Measurements from ENCODE around the gene OR52N4.

OR52N4 gene

DNA sequence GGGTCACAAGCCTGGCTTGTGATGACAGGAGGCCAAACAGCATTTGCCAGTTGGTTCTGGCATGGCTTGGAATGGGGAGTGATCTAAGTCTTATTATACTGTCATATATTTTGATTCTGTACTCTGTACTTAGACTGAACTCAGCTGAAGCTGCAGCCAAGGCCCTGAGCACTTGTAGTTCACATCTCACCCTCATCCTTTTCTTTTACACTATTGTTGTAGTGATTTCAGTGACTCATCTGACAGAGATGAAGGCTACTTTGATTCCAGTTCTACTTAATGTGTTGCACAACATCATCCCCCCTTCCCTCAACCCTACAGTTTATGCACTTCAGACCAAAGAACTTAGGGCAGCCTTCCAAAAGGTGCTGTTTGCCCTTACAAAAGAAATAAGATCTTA lies 17.0 kb upstream of the OR52N4 start:
- H3K9ac ChIP-seq (ENCODE audit: low read depth in 1 of 2, low read length in 2 of 2): no peak overlapping the region
- no peaks in the 10 kb centered on the region for H3K9me3 ChIP-seq (ENCODE audit: control insufficient read depth in 2 of 2, low read length in 2 of 2)
- no peak overlapping the region for H3K4me3 ChIP-seq (ENCODE audit: low read length in 2 of 2)
- no peaks in the 10 kb centered on the region for H3K27me3 ChIP-seq (ENCODE audit: control insufficient read depth in 2 of 2, insufficient read depth in 2 of 2, low read length in 2 of 2)
- no peaks in the 10 kb centered on the region for H3K36me3 ChIP-seq (ENCODE audit: control insufficient read depth in 2 of 2, insufficient read depth in 2 of 2, low read length in 2 of 2)
- no peak overlapping the region for H3K27ac ChIP-seq (ENCODE audit: low read depth in 2 of 2, low read length in 2 of 2)
- H3K4me1 ChIP-seq (ENCODE audit: control insufficient read depth in 2 of 2, insufficient read depth in 2 of 2, low read length in 2 of 2): no peaks in the 10 kb centered on the region

GRCh38 chr11:5737670-5738392 lies 16.2 kb upstream of the OR52N4 start:
- H3K4me3 ChIP-seq (ENCODE audit: low read length in 2 of 2): no peak overlapping the region
- no peaks in the 10 kb centered on the region for H3K27me3 ChIP-seq (ENCODE audit: control insufficient read depth in 2 of 2, insufficient read depth in 2 of 2, low read length in 2 of 2)
- no peaks in the 10 kb centered on the region for H3K9me3 ChIP-seq (ENCODE audit: control insufficient read depth in 2 of 2, low read length in 2 of 2)
- H3K4me1 ChIP-seq (ENCODE audit: control insufficient read depth in 2 of 2, insufficient read depth in 2 of 2, low read length in 2 of 2): no peaks in the 10 kb centered on the region
- H3K9ac ChIP-seq (ENCODE audit: low read depth in 1 of 2, low read length in 2 of 2): no peak overlapping the region
- no peak overlapping the region for H3K27ac ChIP-seq (ENCODE audit: low read depth in 2 of 2, low read length in 2 of 2)
- H3K36me3 ChIP-seq (ENCODE audit: control insufficient read depth in 2 of 2, insufficient read depth in 2 of 2, low read length in 2 of 2): no peaks in the 10 kb centered on the region

DNA sequence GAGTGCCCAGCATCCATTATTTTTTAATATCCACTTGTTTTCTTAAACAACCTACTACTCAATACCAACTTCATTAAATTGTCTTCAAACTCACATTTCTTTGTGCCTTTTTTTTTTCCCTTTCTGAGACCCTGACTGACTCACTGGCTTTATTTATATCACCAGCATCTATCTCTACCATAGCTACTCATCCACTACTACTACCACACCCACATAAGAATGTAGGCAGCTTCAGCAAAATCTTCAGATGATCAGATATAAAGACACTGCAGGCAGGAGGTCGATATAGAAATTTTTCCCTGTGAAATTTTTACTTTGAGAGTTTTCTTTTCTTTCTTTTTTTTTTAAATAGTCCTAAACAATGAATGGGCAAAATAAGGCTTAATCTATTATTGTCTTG lies 15.6 kb upstream of the OR52N4 start:
- Histone ChIP-seq H3K4me1 (ENCODE audit: control insufficient read depth in 2 of 2, insufficient read depth in 2 of 2, low read length in 2 of 2) (no peaks in the 10 kb centered on the region), H3K9me3 (ENCODE audit: control insufficient read depth in 2 of 2, low read length in 2 of 2) (no peaks in the 10 kb centered on the region), H3K27me3 (ENCODE audit: control insufficient read depth in 2 of 2, insufficient read depth in 2 of 2, low read length in 2 of 2) (no peaks in the 10 kb centered on the region), H3K36me3 (ENCODE audit: control insufficient read depth in 2 of 2, insufficient read depth in 2 of 2, low read length in 2 of 2) (no peaks in the 10 kb centered on the region), H3K9ac (ENCODE audit: low read depth in 1 of 2, low read length in 2 of 2) (no peak overlapping the region), H3K4me3 (ENCODE audit: low read length in 2 of 2) (no peak overlapping the region), H3K27ac (ENCODE audit: low read depth in 2 of 2, low read length in 2 of 2) (no peak overlapping the region)

DNA sequence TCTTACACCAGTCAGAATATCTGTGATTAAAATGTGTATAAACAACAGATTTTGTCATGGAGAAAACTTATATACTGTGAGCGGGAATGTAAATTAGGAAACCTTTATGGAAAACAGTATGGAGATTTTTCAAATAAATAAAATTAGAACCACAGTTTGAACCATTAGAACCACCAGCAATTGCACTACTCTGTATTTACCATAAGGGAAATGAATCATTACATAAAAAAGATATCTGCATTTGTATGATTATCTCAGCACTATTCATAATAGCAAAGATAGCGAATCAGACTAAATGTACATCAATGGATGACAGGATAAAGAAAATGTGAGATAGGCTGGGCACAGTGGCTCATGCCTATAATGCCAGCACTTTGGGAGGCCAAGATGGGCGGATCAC lies 7.4 kb upstream of the OR52N4 start:
- Histone ChIP-seq H3K4me1 (ENCODE audit: control insufficient read depth in 2 of 2, insufficient read depth in 2 of 2, low read length in 2 of 2) (no peaks in the 10 kb centered on the region), H3K9ac (ENCODE audit: low read depth in 1 of 2, low read length in 2 of 2) (no peak overlapping the region), H3K27me3 (ENCODE audit: control insufficient read depth in 2 of 2, insufficient read depth in 2 of 2, low read length in 2 of 2) (no peaks in the 10 kb centered on the region), H3K4me3 (ENCODE audit: low read length in 2 of 2) (no peak overlapping the region), H3K27ac (ENCODE audit: low read depth in 2 of 2, low read length in 2 of 2) (no peak overlapping the region), H3K36me3 (ENCODE audit: control insufficient read depth in 2 of 2, insufficient read depth in 2 of 2, low read length in 2 of 2) (no peaks in the 10 kb centered on the region), H3K9me3 (ENCODE audit: control insufficient read depth in 2 of 2, low read length in 2 of 2) (no peaks in the 10 kb centered on the region)

GRCh38 chr11:5749836-5750235 lies 4.2 kb upstream of the OR52N4 start:
- Histone ChIP-seq H3K4me3 (ENCODE audit: low read length in 2 of 2) (no peak overlapping the region), H3K4me1 (ENCODE audit: control insufficient read depth in 2 of 2, insufficient read depth in 2 of 2, low read length in 2 of 2) (no peaks in the 10 kb centered on the region), H3K27me3 (ENCODE audit: control insufficient read depth in 2 of 2, insufficient read depth in 2 of 2, low read length in 2 of 2) (no peaks in the 10 kb centered on the region), H3K9ac (ENCODE audit: low read depth in 1 of 2, low read length in 2 of 2) (no peak overlapping the region), H3K9me3 (ENCODE audit: control insufficient read depth in 2 of 2, low read length in 2 of 2) (no peaks in the 10 kb centered on the region), H3K36me3 (ENCODE audit: control insufficient read depth in 2 of 2, insufficient read depth in 2 of 2, low read length in 2 of 2) (no peaks in the 10 kb centered on the region), H3K27ac (ENCODE audit: low read depth in 2 of 2, low read length in 2 of 2) (no peak overlapping the region)

- no peaks in the 10 kb centered on the region for H3K27me3 ChIP-seq (ENCODE audit: control insufficient read depth in 2 of 2, insufficient read depth in 2 of 2, low read length in 2 of 2)
- no peaks in the 10 kb centered on the region for H3K9me3 ChIP-seq (ENCODE audit: control insufficient read depth in 2 of 2, low read length in 2 of 2)
- no peak overlapping the region for H3K4me3 ChIP-seq (ENCODE audit: low read length in 2 of 2)
- no peaks in the 10 kb centered on the region for H3K4me1 ChIP-seq (ENCODE audit: control insufficient read depth in 2 of 2, insufficient read depth in 2 of 2, low read length in 2 of 2)
- H3K27ac ChIP-seq (ENCODE audit: low read depth in 2 of 2, low read length in 2 of 2): no peak overlapping the region
- H3K36me3 ChIP-seq (ENCODE audit: control insufficient read depth in 2 of 2, insufficient read depth in 2 of 2, low read length in 2 of 2): no peaks in the 10 kb centered on the region
- no peak overlapping the region for H3K9ac ChIP-seq (ENCODE audit: low read depth in 1 of 2, low read length in 2 of 2)
These were observed 13.0 kb downstream of the OR52N4 start for GRCh38 chr11:5767056-5767455.

GRCh38 chr11:5783255-5783654 lies 29.2 kb downstream of the OR52N4 start, which contains the start of gene OR52N5:
OR52N5 (minus strand) TSS chr11:5783355; CDS start chr11:5778634, 4,721 bp downstream.
- Histone ChIP-seq H3K27me3 (ENCODE audit: control insufficient read depth in 2 of 2, insufficient read depth in 2 of 2, low read length in 2 of 2) (no peaks in the 10 kb centered on the region), H3K36me3 (ENCODE audit: control insufficient read depth in 2 of 2, insufficient read depth in 2 of 2, low read length in 2 of 2) (no peaks in the 10 kb centered on the region), H3K9me3 (ENCODE audit: control insufficient read depth in 2 of 2, low read length in 2 of 2) (no peaks in the 10 kb centered on the region), H3K27ac (ENCODE audit: low read depth in 2 of 2, low read length in 2 of 2) (no peak within 1 kb of the TSS), H3K4me1 (ENCODE audit: control insufficient read depth in 2 of 2, insufficient read depth in 2 of 2, low read length in 2 of 2) (no peaks in the 10 kb centered on the region), H3K4me3 (ENCODE audit: low read length in 2 of 2) (no peak within 1 kb of the TSS), H3K9ac (ENCODE audit: low read depth in 1 of 2, low read length in 2 of 2) (no peak within 1 kb of the TSS)

DNA sequence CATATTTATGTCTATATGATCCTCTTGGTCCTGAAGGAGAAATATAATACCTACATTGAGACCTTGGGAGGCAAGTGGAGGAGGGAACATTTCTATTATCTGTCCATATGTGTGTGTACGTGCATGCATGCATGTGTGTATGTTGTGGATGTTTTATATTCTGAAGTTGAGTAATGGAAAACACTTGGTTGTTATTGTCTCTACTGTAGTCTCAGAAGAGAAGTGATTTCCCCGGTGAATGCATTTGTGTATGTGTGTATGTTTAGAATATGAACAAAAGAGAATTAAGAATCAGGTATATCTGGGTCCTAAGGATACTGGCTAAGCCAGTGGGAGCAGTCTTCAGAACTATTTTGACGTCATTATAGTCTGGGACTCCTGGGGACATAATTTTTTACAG lies 37.1 kb downstream of the OR52N4 start, which contains the start of gene OR52N1:
Gene OR52N1 (minus strand): TSS at position 101 of the 400 bp plus-strand sequence. CDS start 2,449 bp downstream, outside the sequence.
- no peaks in the 10 kb centered on the region for H3K4me1 ChIP-seq (ENCODE audit: control insufficient read depth in 2 of 2, insufficient read depth in 2 of 2, low read length in 2 of 2)
- no peak within 1 kb of the TSS for H3K27ac ChIP-seq (ENCODE audit: low read depth in 2 of 2, low read length in 2 of 2)
- H3K36me3 ChIP-seq (ENCODE audit: control insufficient read depth in 2 of 2, insufficient read depth in 2 of 2, low read length in 2 of 2): no peaks in the 10 kb centered on the region
- no peaks in the 10 kb centered on the region for H3K9me3 ChIP-seq (ENCODE audit: control insufficient read depth in 2 of 2, low read length in 2 of 2)
- H3K4me3 ChIP-seq (ENCODE audit: low read length in 2 of 2): no peak within 1 kb of the TSS
- no peak within 1 kb of the TSS for H3K9ac ChIP-seq (ENCODE audit: low read depth in 1 of 2, low read length in 2 of 2)
- H3K27me3 ChIP-seq (ENCODE audit: control insufficient read depth in 2 of 2, insufficient read depth in 2 of 2, low read length in 2 of 2): no peaks in the 10 kb centered on the region

- Histone ChIP-seq H3K9me3 (ENCODE audit: control insufficient read depth in 2 of 2, low read length in 2 of 2) (no peaks in the 10 kb centered on the region), H3K27ac (ENCODE audit: low read depth in 2 of 2, low read length in 2 of 2) (no peak overlapping the region), H3K4me1 (ENCODE audit: control insufficient read depth in 2 of 2, insufficient read depth in 2 of 2, low read length in 2 of 2) (no peaks in the 10 kb centered on the region), H3K27me3 (ENCODE audit: control insufficient read depth in 2 of 2, insufficient read depth in 2 of 2, low read length in 2 of 2) (no peaks in the 10 kb centered on the region), H3K4me3 (ENCODE audit: low read length in 2 of 2) (no peak overlapping the region), H3K9ac (ENCODE audit: low read depth in 1 of 2, low read length in 2 of 2) (no peak overlapping the region), H3K36me3 (ENCODE audit: control insufficient read depth in 2 of 2, insufficient read depth in 2 of 2, low read length in 2 of 2) (no peaks in the 10 kb centered on the region)
These were observed 42.5 kb downstream of the OR52N4 start for GRCh38 chr11:5796541-5796940.

- Histone ChIP-seq H3K4me1 (ENCODE audit: control insufficient read depth in 2 of 2, insufficient read depth in 2 of 2, low read length in 2 of 2) (no peaks in the 10 kb centered on the region), H3K27me3 (ENCODE audit: control insufficient read depth in 2 of 2, insufficient read depth in 2 of 2, low read length in 2 of 2) (no peaks in the 10 kb centered on the region), H3K36me3 (ENCODE audit: control insufficient read depth in 2 of 2, insufficient read depth in 2 of 2, low read length in 2 of 2) (no peaks in the 10 kb centered on the region), H3K9me3 (ENCODE audit: control insufficient read depth in 2 of 2, low read length in 2 of 2) (no peaks in the 10 kb centered on the region), H3K9ac (ENCODE audit: low read depth in 1 of 2, low read length in 2 of 2) (no peak overlapping the region), H3K4me3 (ENCODE audit: low read length in 2 of 2) (no peak overlapping the region), H3K27ac (ENCODE audit: low read depth in 2 of 2, low read length in 2 of 2) (no peak overlapping the region)
These were observed 49.9 kb downstream of the OR52N4 start for GRCh38 chr11:5803982-5804381.

Data from mucosa of rectum (tissue), 2 donors.